Adipose tissue (tissue), 3 donors: ENCODE data around the gene RPL10. TPM values are rescaled to one million over a fixed set of nuclear protein-coding genes. Genes with fewer than 3 reads are reported as not detected.

Source experiments
- H3K27ac ChIP-seq: one replicate; pipeline ENCODE4 v1.5.1; 2013; ENCODE audit warnings: low read depth, low read length
- WGBS, 3 donors: extraction: QIAGEN DNeasy Blood & Tissue Kit; methylation state at CpG; one replicate each; pipeline ENCODE4 v1.1.7; 2013; 5-methylcytosine and 5-hydroxymethylcytosine counted together
- polyA plus RNA-seq, 3 donors: library from polyadenylated mRNA; stranded (reverse); fragments of 200-250 nt; gene quantifications; one replicate each; pipeline ENCODE4 v1.2.3, GENCODE V29; 2013
- donor health status: healthy with polysubstance abuse.
- donor health status: Bipolar disorder and iron deficiency.
- donor health status: healthy.

Gene RPL10
- polyA plus RNA-seq, result 1,000 to 10,000 TPM; 6,483 to 8,176 (median 7,781) TPM

- H3K27ac ChIP-seq, result peak within 1 kb of the TSS; percentile 93
- WGBS, 3 donors, result 0 to 35% (median 0%) methylated on average over 50 to 69 of the region's 69 CpGs
These were observed at the start of gene RPL10 for GRCh38 chrX:154397888-154398667. TSS of gene RPL10 (plus strand) at chrX:154398377. CDS start at chrX:154398520, 143 bp downstream.

DNA sequence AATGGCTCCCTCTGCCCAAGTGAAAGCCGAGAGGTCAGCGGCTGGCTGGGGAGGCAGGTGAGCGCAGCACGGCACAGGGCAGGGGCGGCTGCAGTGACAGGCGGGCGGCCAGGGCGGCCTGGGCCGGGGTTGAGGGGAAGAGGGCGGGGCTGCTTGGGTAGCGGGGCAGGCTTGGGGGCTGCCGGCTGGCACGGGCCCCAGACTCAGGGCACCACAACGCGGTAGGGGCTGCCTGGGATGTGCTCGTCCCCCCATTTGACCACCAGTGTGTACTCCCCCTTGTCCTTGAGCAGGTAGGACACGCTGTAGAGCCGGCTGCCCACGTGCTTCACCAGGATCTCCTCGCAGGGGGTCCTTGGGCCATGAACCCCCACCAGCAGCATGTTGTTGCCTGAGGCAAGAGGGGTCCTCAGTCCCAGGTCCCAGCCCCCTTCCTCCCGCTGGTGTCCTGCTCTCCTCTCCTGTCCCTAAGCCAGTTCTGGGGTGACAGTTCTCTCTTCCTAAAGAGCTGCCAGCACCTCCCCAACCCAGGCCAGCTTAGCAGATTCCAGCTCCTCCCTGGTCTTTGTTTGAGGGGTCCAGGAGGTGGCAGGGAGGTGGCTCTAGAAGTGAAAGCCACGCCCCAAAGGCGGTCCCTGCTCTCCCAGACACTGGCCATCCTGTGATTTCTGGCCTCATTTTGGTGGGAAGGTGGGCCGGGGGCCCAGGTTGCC is 49.4 kb upstream of the RPL10 start:
- 88 to 91% (median 90%) methylated on average over 13 to 24 of the region's 24 CpGs for WGBS, 3 donors
- H3K27ac ChIP-seq, result no peak overlapping the region

DNA sequence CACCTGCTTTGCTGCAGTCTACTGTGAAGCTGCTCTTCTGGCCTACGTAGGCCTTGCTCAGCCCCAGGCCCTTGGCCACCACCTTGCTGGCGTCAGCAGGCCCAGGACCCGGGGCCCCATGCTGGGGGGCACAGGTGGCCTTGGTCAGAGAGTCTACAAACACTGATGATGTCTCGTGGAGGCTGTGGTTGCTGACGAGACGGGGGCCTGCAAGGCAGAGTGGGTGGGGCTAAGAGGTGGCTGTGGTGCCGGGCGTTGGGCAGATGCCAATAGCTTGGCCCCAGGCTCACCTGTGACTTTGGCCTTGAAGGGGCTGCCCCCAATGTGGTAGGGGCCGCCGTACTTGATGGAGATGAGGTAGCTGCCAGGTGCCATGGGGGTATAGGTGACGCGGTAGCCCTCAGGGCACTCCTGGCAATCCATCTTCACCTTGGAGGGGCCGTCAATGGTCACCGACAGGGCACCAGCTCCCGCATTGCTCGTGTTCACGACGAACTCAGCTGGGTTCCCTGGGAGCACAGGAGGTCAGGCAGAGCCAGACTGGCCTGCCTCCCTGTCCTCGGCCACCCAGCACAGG is 48.7 kb upstream of the RPL10 start:
- no peak overlapping the region for H3K27ac ChIP-seq
- 75 to 81% (median 80%) methylated on average over 16 to 19 of the region's 19 CpGs for WGBS, 3 donors

DNA sequence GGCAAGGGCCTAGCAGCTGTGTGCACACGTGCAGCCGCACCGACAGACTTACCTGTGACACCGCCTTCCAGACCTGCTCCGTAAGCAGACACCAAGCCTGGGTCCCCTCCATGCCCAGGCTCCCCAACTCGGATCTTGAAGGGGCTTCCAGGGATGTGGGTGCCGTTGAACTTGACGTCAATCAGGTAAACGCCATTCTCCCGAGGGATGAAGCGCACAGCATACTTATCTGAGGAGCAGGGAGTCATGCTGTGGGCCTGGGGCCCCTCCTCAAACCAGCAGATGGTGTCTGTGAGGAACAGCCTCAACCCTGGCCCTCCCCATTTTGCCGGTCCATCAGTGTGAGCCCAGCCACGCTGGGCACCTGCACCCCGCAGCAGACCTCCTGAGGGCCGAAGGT is 48.2 kb upstream of the RPL10 start:
- 88 to 91% (median 88%) methylated on average over 15 of the region's 15 CpGs for WGBS, 3 donors
- H3K27ac ChIP-seq, result no peak overlapping the region

- no peak overlapping the region for H3K27ac ChIP-seq
- 82 to 94% (median 85%) methylated on average over 16 to 19 of the region's 19 CpGs for WGBS, 3 donors
These were observed 47.6 kb upstream of the RPL10 start for GRCh38 chrX:154350429-154351182.

- H3K27ac ChIP-seq, result no peak overlapping the region
- 74 to 87% (median 77%) methylated on average over 22 to 30 of the region's 30 CpGs for WGBS, 3 donors
These were observed 46.8 kb upstream of the RPL10 start for GRCh38 chrX:154351183-154352011.

GRCh38 chrX:154352012-154352401 is 46.2 kb upstream of the RPL10 start:
- WGBS, 3 donors, result 86 to 93% (median 86%) methylated on average over 9 to 14 of the region's 14 CpGs
- no peak overlapping the region for H3K27ac ChIP-seq

- H3K27ac ChIP-seq, result no peak overlapping the region
- WGBS, 3 donors, result 84 to 93% (median 87%) methylated on average over 5 to 13 of the region's 13 CpGs
These were observed 45.7 kb upstream of the RPL10 start for GRCh38 chrX:154352466-154352865.

DNA sequence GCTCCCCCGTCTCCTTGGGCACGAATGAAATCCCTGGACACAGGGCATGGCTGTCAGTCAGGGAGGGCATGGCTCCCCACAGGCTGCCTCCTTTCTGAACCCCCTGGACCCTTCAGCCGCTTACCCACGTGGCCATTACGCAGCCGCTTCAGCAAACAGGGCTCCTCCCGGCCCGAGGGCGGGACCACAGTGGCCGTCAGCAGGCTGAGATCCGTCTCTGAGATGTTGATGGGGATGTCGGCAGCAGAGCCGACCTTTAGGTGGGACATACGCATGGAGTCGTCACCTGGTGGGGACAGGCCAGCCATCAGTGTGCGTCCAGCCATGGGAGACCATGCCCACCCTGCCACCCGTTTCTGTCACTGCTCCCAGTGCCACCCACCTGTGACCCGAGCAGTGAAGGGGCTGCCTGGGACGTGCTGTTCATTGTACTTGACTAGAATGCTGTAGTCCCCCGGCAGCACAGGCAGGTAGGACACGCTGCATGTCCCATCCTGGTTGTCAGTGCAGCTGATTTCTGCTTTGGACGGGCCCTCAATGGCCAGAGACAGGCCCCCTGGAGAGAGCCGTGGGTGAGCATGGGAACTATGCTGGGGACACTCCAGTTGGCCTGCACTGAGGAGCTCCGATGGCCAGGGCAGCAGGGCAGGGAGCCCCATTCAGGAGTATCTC is 44.9 kb upstream of the RPL10 start:
- 86 to 89% (median 87%) methylated on average over 19 to 24 of the region's 24 CpGs for WGBS, 3 donors
- no peak overlapping the region for H3K27ac ChIP-seq

DNA sequence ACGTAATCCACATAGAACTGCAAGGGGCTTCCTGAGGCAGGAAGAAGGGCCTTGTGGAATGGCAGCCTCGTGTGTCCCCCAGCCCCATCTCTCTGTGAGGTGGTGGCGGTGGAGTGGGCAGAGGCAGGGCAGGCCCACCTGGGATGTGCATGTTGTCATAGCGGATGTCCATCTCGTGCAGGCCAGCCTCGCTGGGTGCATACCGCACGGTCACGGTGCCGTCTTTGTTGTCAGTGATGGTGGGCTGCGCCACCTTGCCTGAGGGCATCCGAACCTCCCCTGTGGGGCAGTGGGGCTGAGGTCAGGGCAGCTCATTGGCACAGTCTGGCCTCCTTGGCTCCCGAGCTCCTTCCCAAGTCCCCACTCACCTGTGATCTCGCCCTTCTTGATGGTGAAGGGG is 44.2 kb upstream of the RPL10 start:
- no peak overlapping the region for H3K27ac ChIP-seq
- 84 to 92% (median 89%) methylated on average over 11 to 14 of the region's 14 CpGs for WGBS, 3 donors

DNA sequence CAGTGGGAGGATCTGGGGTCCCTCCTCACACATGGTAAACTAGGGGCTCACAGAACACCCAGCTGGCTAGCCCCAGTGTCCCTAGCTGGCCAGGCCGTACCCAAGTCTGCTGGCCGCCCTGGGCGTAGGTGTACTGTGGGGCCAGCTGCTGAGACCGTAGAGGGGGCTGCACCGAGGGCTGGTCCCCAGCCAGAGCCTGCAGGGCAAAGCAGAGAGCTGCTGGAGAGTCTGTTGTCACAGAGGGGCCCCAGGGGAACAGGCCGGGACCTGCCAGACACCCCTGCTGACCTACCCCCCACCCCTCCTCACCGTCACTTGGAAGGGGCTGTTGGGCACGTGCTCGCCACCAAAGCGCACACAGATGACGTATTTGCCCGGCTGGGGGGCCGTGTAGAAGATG is 43.7 kb upstream of the RPL10 start:
- WGBS, 3 donors, result 83 to 91% (median 86%) methylated on average over 9 to 13 of the region's 13 CpGs
- H3K27ac ChIP-seq, result no peak overlapping the region

- 73 to 83% (median 81%) methylated on average over 22 to 30 of the region's 30 CpGs for WGBS, 3 donors
- no peak overlapping the region for H3K27ac ChIP-seq
These were observed 42.9 kb upstream of the RPL10 start for GRCh38 chrX:154355094-154355775.

DNA sequence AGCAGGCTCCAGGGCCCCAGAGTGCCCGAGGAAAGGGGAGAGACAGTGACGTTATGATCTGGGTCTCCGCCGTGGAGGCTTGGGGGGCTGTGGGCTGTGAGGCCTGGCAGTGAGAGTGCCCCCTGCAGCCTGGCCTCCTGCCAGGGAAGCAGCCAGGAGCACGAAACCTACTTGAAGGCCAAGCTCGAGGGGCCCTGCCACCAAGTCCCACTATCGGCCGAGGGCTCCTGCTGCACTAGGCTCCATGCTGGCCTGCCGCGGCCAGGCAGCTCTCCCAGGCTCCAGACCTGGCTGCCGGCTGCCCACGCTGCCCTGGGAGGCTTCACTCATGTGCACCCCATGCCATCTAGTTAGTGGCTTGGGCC is 42.4 kb upstream of the RPL10 start:
- WGBS, 3 donors, result 71 to 100% (median 90%) methylated on average over 1 to 12 of the region's 12 CpGs

GRCh38 chrX:154356596-154356995 is 41.6 kb upstream of the RPL10 start:
- no peak overlapping the region for H3K27ac ChIP-seq

More for the DNA sequence above, 42.4 kb upstream of the RPL10 start:
- H3K27ac ChIP-seq, result no peak overlapping the region

GRCh38 chrX:154357205-154357604 is 41.0 kb upstream of the RPL10 start:
- no peak overlapping the region for H3K27ac ChIP-seq
- WGBS, 3 donors, result 90 to 92% (median 90%) methylated on average over 27 of the region's 27 CpGs

More at GRCh38 chrX:154356596-154356995, 41.6 kb upstream of the RPL10 start:
- WGBS, 3 donors, result 85 to 93% (median 86%) methylated on average over 5 to 13 of the region's 13 CpGs

DNA sequence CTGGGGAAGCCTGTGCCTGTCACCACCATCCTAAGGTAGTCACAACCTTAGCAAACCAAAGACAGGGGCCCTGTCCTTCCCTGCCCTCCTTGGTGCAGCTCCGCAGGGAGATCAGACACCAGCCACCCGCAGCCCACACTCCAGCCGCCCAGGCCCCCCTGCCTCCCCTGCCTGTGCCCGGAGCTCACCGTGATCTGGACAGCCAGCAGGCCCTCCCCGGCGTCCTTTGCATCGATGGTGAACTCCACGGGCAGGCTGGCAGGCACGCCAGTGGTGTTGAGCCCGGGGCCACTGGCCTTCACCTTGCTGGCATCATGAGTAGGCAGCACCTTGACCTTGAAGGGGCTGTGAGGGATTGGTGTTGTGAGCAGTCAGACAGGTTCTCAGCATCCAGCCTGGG is 40.2 kb upstream of the RPL10 start:
- H3K27ac ChIP-seq, result no peak overlapping the region
- WGBS, 3 donors, result 85 to 92% (median 88%) methylated on average over 8 to 11 of the region's 11 CpGs

GRCh38 chrX:154358829-154359228 is 39.3 kb upstream of the RPL10 start:
- H3K27ac ChIP-seq, result no peak overlapping the region
- WGBS, 3 donors, result 43 to 93% (median 85%) methylated on average over 6 of the region's 6 CpGs
